Esophagus squamous epithelium (tissue), 5 donors: Measurements from ENCODE around the gene ZNF543. TPM values are rescaled to one million over a fixed set of nuclear protein-coding genes. Genes with fewer than 3 reads are reported as not detected.
"Not testable (repeated sequence)": the region's sequence is repeated elsewhere in the genome, so short reads cannot be mapped to it uniquely, and the experiment has no call there.

Source experiments
- DNase-seq: peaks from one replicate; lab custom pipeline; 2025; lab: John Stamatoyannopoulos, UW
- H3K27ac ChIP-seq, 4 donors: fragments of 200-600 bp; sonication (generic); one replicate each; pipeline ENCODE4 v1.5.1; 2016 to 2019; ENCODE audit warnings: mild to moderate bottlenecking in 1 of 4
- H3K27me3 ChIP-seq, 4 donors: fragments of 200-600 bp; sonication (generic); 1 replicate in 3 of 4; 2 replicates in 1 of 4; pipeline versions ENCODE4 v1.5.1 to v1.6.0; 2017 to 2021; ENCODE audit warnings: antibody characterized with exemption in 1 of 4
- H3K36me3 ChIP-seq, 3 donors: fragments of 200-600 bp; sonication (generic); one replicate each; pipeline ENCODE4 v1.5.1; 2016 to 2019
- H3K4me1 ChIP-seq, 3 donors: fragments of 200-600 bp; sonication (generic); one replicate each; pipeline ENCODE4 v1.5.1; 2017 to 2019
- H3K4me3 ChIP-seq, 4 donors: fragments of 200-600 bp; sonication (generic); 1 replicate in 3 of 4; 2 replicates in 1 of 4; pipeline ENCODE4 v1.5.1; 2016 to 2019; ENCODE audit warnings: mild to moderate bottlenecking in 2 of 4, moderate library complexity in 1 of 4
- H3K9me3 ChIP-seq, 3 donors: fragments of 200-600 bp; sonication (generic); one replicate each; pipeline ENCODE4 v1.5.1; 2016 to 2019
- CTCF ChIP-seq, 6 experiments: fragments of 450-650 bp in 4 of 6; fragments of 200-600 bp in 2 of 6; sonication (generic) in 2 of 6; IDR thresholded peaks; one replicate each; pipeline ENCODE4 v1.5.1; 2016 to 2019; ENCODE audit warnings: antibody characterized with exemption in 6 of 6, mild to moderate bottlenecking in 4 of 6, moderate library complexity in 4 of 6
- POLR2A ChIP-seq, 4 donors: fragments of 450-650 bp; IDR thresholded peaks; one replicate each; pipeline ENCODE4 v1.6.1; 2017; ENCODE audit warnings: antibody characterized with exemption in 4 of 4, mild to moderate bottlenecking in 4 of 4, moderate library complexity in 3 of 4
- WGBS, 2 donors: methylation state at CpG; one replicate each; pipeline ENCODE4 v1.1.5; 2018; 5-methylcytosine and 5-hydroxymethylcytosine counted together
- intact Hi-C: fragments of 100-400 bp; cut with DNase I; formaldehyde crosslinking; loops from one replicate; pipeline ENCODE4 v1.15.0; 2022
- total RNA-seq, 4 donors: library from RNA; depleted of rRNA; stranded (reverse); fragments of >200 nt; gene quantifications; one replicate each; pipeline ENCODE4 v1.1.0, GENCODE V29; 2016
- donor health status: DM: yes; HTN: yes; CAD: no.

ZNF543 gene
- total RNA-seq, 4 donors from 2014 or later: 4.7 to 10.1 (median 8.4) TPM

GRCh38 chr19:57374179-57374578 lies 53.9 kb downstream of the ZNF543 start:
- WGBS, 2 donors: 89 to 96% methylated on average over 3 to 4 of the region's 6 CpGs
- no peaks in the 10 kb centered on the region for H3K27me3 ChIP-seq
- H3K4me1 ChIP-seq: no peaks in the 10 kb centered on the region
- H3K27ac ChIP-seq: no peak overlapping the region
- peaks cover 10 to 85% (median 24%) of the 10 kb centered on the region in 3 donors for H3K36me3 ChIP-seq
- TF ChIP-seq POLR2A (IDR thresholded peaks at IDR 0.05) (no peak), CTCF (IDR thresholded peaks at IDR 0.05) (no peak)
- no peak for DNase-seq
- intact Hi-C loops: no loop called here
- H3K9me3 ChIP-seq: peaks cover 0 to 59% (median 46%) of the 10 kb centered on the region in 3 donors
- H3K4me3 ChIP-seq: no peak overlapping the region

GRCh38 chr19:57374647-57375046 lies 54.4 kb downstream of the ZNF543 start:
- WGBS, 2 donors: 94 to 100% methylated on average over 2 of the region's 2 CpGs
- H3K27ac ChIP-seq, H3K27me3 ChIP-seq, H3K4me3 ChIP-seq, H3K4me1 ChIP-seq, DNase-seq, intact Hi-C loops: not testable (repeated sequence)
- H3K9me3 ChIP-seq: peaks cover 0 to 63% (median 46%) of the 10 kb centered on the region in 3 donors
- H3K36me3 ChIP-seq: peaks cover 10 to 89% (median 24%) of the 10 kb centered on the region in 3 donors

- Histone ChIP-seq H3K9me3 (peaks cover 0 to 78% (median 46%) of the 10 kb centered on the region in 3 donors), H3K27ac (no peak overlapping the region), H3K4me1 (no peaks in the 10 kb centered on the region), H3K4me3 (no peak overlapping the region), H3K36me3 (peaks cover 10 to 84% (median 24%) of the 10 kb centered on the region in 3 donors), H3K27me3 (no peaks in the 10 kb centered on the region)
- 90 to 96% methylated on average over 6 of the region's 6 CpGs for WGBS, 2 donors
- no peak for DNase-seq
- intact Hi-C loops: no loop called here
- no peak for TF ChIP-seq POLR2A (IDR thresholded peaks at IDR 0.05)
- no peak for TF ChIP-seq CTCF (IDR thresholded peaks at IDR 0.05)
Measured at GRCh38 chr19:57376151-57376550, 55.9 kb downstream of the ZNF543 start.

- H3K27me3 ChIP-seq: no peaks in the 10 kb centered on the region
- no peaks in the 10 kb centered on the region for H3K4me1 ChIP-seq
- no peak for TF ChIP-seq CTCF (IDR thresholded peaks at IDR 0.05)
- TF ChIP-seq POLR2A (IDR thresholded peaks at IDR 0.05): no peak
- DNase-seq: no peak
- H3K9me3 ChIP-seq: peaks cover 0 to 79% (median 46%) of the 10 kb centered on the region in 3 donors
- H3K27ac ChIP-seq: no peak overlapping the region
- peaks cover 10 to 70% (median 23%) of the 10 kb centered on the region in 3 donors for H3K36me3 ChIP-seq
- no peak overlapping the region for H3K4me3 ChIP-seq
- 89 to 90% methylated on average over 3 of the region's 3 CpGs for WGBS, 2 donors
- intact Hi-C loops: no loop called here
Measured at GRCh38 chr19:57377498-57378146, 57.4 kb downstream of the ZNF543 start.

Other genes starting within 250 kb of the ZNF543 start
- not detected for gene USP29, start 200.5 kb upstream of the ZNF543 start, total RNA-seq
- gene ZIM3, start 175.3 kb upstream of the ZNF543 start, total RNA-seq: not detected
- not detected for gene DUXA, start 153.0 kb upstream of the ZNF543 start, total RNA-seq
- gene ZNF264, start 129.0 kb upstream of the ZNF543 start, total RNA-seq: 10 to 100 TPM; 15.5 to 33.9 (median 27.3) TPM
- gene AURKC, start 89.4 kb upstream of the ZNF543 start, total RNA-seq: 1 to 10 TPM in 1 of 4 donors, under 1 TPM in 2, not detected in 1; 0.35 to 1.0 (median 0.76) TPM
- 10 to 100 TPM in 1 of 4 donors, 1 to 10 TPM in 3; 6.5 to 16.6 (median 7.6) TPM for gene ZNF805, start 79.8 kb upstream of the ZNF543 start, total RNA-seq
- gene ZNF460, start 40.0 kb upstream of the ZNF543 start, total RNA-seq: 10 to 100 TPM; 44.3 to 87.9 (median 67.9) TPM
- 1 to 10 TPM; 3.3 to 9.0 (median 5.7) TPM for gene ZNF304, start 30.8 kb downstream of the ZNF543 start, total RNA-seq
- gene TRAPPC2B, start 43.1 kb downstream of the ZNF543 start, total RNA-seq: 10 to 100 TPM; 14.7 to 24.6 (median 17.9) TPM
- 1 to 10 TPM; 1.1 to 6.7 (median 3.1) TPM for gene ZNF547, start 43.1 kb downstream of the ZNF543 start, total RNA-seq
- gene ZNF548, start 69.4 kb downstream of the ZNF543 start, total RNA-seq: 10 to 100 TPM in 2 of 4 donors, 1 to 10 TPM in 2; 7.7 to 26.9 (median 11.2) TPM
- gene ZNF17, start 90.7 kb downstream of the ZNF543 start, total RNA-seq: 10 to 100 TPM in 1 of 4 donors, 1 to 10 TPM in 3; 4.4 to 12.6 (median 6.2) TPM
- gene ZNF749, start 114.9 kb downstream of the ZNF543 start, total RNA-seq: 10 to 100 TPM in 1 of 4 donors, 1 to 10 TPM in 3; 6.9 to 11.1 (median 8.4) TPM
- 1 to 10 TPM in 1 of 4 donors, under 1 TPM in 1, not detected in 2; 0.40 to 1.1 TPM for gene VN1R1, start 136.7 kb downstream of the ZNF543 start, total RNA-seq
- 10 to 100 TPM in 1 of 4 donors, 1 to 10 TPM in 3; 3.3 to 10.9 (median 6.3) TPM for gene ZNF772, start 157.1 kb downstream of the ZNF543 start, total RNA-seq
- gene ZNF419, start 167.3 kb downstream of the ZNF543 start, total RNA-seq: 1 to 10 TPM in 3 of 4 donors, under 1 TPM in 1; 0.87 to 8.0 (median 3.3) TPM
- gene ZNF773, start 179.5 kb downstream of the ZNF543 start, total RNA-seq: 10 to 100 TPM in 1 of 4 donors, 1 to 10 TPM in 3; 1.9 to 14.5 (median 5.8) TPM
- gene ZNF549, start 206.9 kb downstream of the ZNF543 start, total RNA-seq: 1 to 10 TPM; 1.3 to 4.8 (median 2.3) TPM
- 1 to 10 TPM; 2.2 to 7.6 (median 3.1) TPM for gene ZNF550, start 239.4 kb downstream of the ZNF543 start, total RNA-seq